BE2C (cell line): ENCODE results near the gene TOB1.

Experiments used
- DNase-seq: peaks from one replicate; pipeline ENCODE4 v3.0.0-alpha.2; 2020
- H3K27me3 ChIP-seq: fragments of 250-450 bp; sonication (Bioruptor Pico); 2 replicates; pipeline ENCODE4 v1.5.1; 2020; ENCODE audit warnings: mild to moderate bottlenecking
- H3K36me3 ChIP-seq: fragments of 250-450 bp; sonication (Bioruptor Pico); 2 replicates; pipeline ENCODE4 v1.5.1; 2020; ENCODE audit warnings: mild to moderate bottlenecking
- H3K4me1 ChIP-seq: fragments of 250-450 bp; sonication (Bioruptor Pico); 2 replicates; pipeline ENCODE4 v1.5.1; 2020
- H3K4me3 ChIP-seq: 2 replicates; pipeline ENCODE4 v1.5.1; 2011; ENCODE audit warnings: low read depth, low read length
- H3K9me3 ChIP-seq: fragments of 250-450 bp; sonication (Bioruptor Pico); 2 replicates; pipeline ENCODE4 v1.5.1; 2020
- TF ChIP-seq, protein P1 (sequence below): IDR thresholded peaks from 2 replicates; pipeline ENCODE4 v1.5.1; 2012; ENCODE audit warnings: mild to moderate bottlenecking, low read depth, low read length

The TOB1 gene

GRCh38 chr17:50872710-50873424 is 6.7 kb upstream of the TOB1 start:
- no peaks in the 10 kb centered on the region for H3K27me3 ChIP-seq
- peak; percentile 65 for DNase-seq
- H3K4me3 ChIP-seq = no peak overlapping the region
- peaks cover 15% of the 10 kb centered on the region; the same call in 1 of the 2 replicates for H3K4me1 ChIP-seq
- TF ChIP-seq, protein P1, sequence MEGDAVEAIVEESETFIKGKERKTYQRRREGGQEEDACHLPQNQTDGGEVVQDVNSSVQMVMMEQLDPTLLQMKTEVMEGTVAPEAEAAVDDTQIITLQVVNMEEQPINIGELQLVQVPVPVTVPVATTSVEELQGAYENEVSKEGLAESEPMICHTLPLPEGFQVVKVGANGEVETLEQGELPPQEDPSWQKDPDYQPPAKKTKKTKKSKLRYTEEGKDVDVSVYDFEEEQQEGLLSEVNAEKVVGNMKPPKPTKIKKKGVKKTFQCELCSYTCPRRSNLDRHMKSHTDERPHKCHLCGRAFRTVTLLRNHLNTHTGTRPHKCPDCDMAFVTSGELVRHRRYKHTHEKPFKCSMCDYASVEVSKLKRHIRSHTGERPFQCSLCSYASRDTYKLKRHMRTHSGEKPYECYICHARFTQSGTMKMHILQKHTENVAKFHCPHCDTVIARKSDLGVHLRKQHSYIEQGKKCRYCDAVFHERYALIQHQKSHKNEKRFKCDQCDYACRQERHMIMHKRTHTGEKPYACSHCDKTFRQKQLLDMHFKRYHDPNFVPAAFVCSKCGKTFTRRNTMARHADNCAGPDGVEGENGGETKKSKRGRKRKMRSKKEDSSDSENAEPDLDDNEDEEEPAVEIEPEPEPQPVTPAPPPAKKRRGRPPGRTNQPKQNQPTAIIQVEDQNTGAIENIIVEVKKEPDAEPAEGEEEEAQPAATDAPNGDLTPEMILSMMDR = no peak
- no peaks in the 10 kb centered on the region for H3K9me3 ChIP-seq
- no peaks in the 10 kb centered on the region for H3K36me3 ChIP-seq

DNA sequence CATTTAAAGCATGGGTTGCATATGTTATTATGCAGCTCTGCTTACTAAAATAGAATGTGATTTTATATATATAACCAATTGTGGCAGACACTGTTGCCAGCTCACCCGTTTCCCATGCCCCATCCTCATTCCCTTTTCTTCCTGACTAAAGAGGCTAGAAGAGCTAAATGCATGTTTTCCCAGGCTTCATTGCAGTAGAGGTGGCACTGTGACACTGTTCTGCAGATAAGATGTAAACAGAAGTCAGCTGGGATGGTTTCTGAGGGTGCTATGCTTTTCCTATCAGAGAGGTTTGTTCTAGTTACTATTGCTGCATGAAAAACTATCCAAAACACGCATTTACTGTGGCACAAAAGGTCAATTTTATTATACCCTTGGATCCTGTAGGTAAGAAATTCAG is 5.7 kb upstream of the TOB1 start:
- DNase-seq = no peak
- peaks cover 15% of the 10 kb centered on the region; the same call in 1 of the 2 replicates for H3K4me1 ChIP-seq
- no peak overlapping the region for H3K4me3 ChIP-seq
- H3K27me3 ChIP-seq = no peaks in the 10 kb centered on the region
- H3K36me3 ChIP-seq = no peaks in the 10 kb centered on the region
- H3K9me3 ChIP-seq = no peaks in the 10 kb centered on the region
- TF ChIP-seq, protein P1 = no peak

- no peaks in the 10 kb centered on the region for H3K27me3 ChIP-seq
- H3K4me1 ChIP-seq = peaks cover 15% of the 10 kb centered on the region; the same call in 1 of the 2 replicates
- H3K9me3 ChIP-seq = no peaks in the 10 kb centered on the region
- DNase-seq = no peak
- no peaks in the 10 kb centered on the region for H3K36me3 ChIP-seq
- H3K4me3 ChIP-seq = no peak overlapping the region
- TF ChIP-seq, protein P1 = no peak
Measured at GRCh38 chr17:50871364-50871763, 5.2 kb upstream of the TOB1 start.

DNA sequence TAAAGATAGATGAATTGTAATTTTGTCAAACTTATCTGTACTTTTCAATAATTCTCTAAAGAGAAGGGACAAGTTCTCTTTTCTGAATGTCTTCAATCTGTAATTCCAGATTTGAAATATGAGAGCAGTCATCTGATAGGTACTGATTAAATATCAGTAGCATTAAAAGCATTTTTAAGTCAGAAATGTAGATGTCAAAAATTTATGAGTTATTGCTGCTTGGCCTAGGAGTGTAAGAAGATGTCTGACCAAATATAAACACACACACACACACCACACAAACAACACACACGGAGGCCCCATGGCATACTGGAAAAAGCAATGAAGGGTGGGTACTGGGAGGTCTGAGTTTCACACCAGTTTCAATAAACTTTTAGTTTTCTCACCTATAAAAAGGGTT is 2.4 kb upstream of the TOB1 start:
- TF ChIP-seq, protein P1 = no peak
- DNase-seq = no peak
- H3K36me3 ChIP-seq = peaks cover 2% of the 10 kb centered on the region
- H3K27me3 ChIP-seq = no peaks in the 10 kb centered on the region
- peaks cover 15% of the 10 kb centered on the region; the same call in 1 of the 2 replicates for H3K4me1 ChIP-seq
- peak overlapping the region; percentile 82 for H3K4me3 ChIP-seq
- no peaks in the 10 kb centered on the region for H3K9me3 ChIP-seq

GRCh38 chr17:50868140-50868438 is 1.9 kb upstream of the TOB1 start:
- Histone ChIP-seq H3K27me3 (no peaks in the 10 kb centered on the region), H3K4me3 (peak overlapping the region; percentile 82), H3K4me1 (peaks cover 12% of the 10 kb centered on the region; the same call in 1 of the 2 replicates), H3K9me3 (no peaks in the 10 kb centered on the region), H3K36me3 (peaks cover 7% of the 10 kb centered on the region)
- TF ChIP-seq, protein P1 = no peak
- DNase-seq = no peak

GRCh38 chr17:50867363-50868139 is 1.4 kb upstream of the TOB1 start:
- Histone ChIP-seq H3K9me3 (no peaks in the 10 kb centered on the region), H3K4me3 (peak overlapping the region; percentile 82), H3K36me3 (peaks cover 10% of the 10 kb centered on the region), H3K4me1 (peaks cover 9% of the 10 kb centered on the region; the same call in 1 of the 2 replicates), H3K27me3 (no peaks in the 10 kb centered on the region)
- DNase-seq = peak; percentile 95
- TF ChIP-seq, protein P1 = no peak
